GF-D8 (cell line): Measurements from ENCODE around the gene UCN2.
"Not testable (repeated sequence)": the region's sequence is repeated elsewhere in the genome, so short reads cannot be mapped to it uniquely, and the experiment has no call there.

Experiments used
- DNase-seq: peaks from one replicate; lab custom pipeline; 2025; lab: John Stamatoyannopoulos, UW

Gene UCN2

GRCh38 chr3:48536116-48536515 is 27.5 kb downstream of the UCN2 start:
- no peak for DNase-seq

DNA sequence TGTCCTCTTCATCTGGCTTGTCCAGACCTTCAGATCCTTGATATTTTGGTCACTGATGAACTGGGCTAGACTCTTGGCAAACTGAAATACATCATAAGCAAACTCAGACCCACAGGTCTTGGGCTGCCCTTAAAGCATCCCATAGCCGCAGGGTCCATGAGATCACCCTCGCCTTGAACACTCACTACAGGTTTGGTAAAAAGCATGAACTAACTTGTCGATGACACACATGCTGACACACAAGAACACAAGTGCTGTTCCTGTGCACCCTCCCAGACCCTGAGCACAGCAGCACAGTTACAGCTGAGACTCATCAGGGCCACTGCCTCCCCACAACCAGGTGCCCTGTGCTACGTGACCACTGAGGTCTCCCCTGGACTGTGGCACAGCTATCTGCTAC is 28.0 kb downstream of the UCN2 start:
- no peak for DNase-seq

DNA sequence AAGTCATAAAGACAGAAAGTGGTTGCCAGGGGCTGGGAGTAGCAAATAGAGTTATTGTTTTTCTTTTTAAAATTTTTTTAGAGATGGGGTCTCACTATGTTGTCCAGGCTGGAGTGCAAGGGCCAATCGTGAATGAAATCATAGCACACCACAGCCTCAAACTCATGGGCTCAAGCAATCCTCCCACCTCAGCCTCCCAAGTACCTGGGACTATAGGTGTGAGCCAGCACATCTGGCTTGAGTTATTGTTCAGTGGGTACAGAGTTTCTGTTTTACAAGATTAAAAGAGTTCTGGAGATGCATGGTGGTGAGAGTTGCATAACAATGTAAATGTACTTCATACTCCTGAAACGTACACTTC is 30.6 kb downstream of the UCN2 start:
- no peak for DNase-seq

DNA sequence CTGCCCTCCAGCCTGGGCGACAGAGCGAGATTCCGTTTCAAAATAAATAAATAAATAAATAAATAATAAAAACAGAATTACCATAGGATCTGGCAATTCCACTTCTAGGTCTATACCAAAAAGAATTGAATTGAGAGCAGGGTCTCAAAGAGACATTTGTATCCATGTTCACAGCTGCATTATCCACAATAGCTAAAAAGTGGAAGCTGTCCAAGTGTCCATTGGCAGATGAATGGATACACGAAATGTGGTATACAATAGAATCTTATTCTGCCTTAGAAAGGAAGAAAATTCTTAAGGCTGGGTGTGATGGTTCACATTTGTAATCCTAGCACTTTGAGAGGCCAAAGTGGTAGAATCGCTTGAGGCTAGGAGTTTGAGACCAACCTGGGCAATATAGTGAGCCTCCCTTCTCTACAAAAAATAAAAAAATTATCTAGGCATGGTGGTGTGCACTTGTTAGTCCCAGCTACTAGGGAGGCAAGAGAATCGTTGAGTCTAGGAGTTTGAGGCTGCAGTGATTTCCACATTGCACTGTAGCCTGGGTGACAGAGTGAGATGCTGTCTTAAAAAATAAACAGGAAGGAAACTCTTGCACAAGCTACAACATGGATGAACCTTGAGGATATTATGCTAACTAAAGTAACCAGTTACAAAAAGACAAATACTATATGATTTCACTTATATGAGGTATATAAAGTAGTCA is 31.2 kb downstream of the UCN2 start:
- no peak for DNase-seq

DNA sequence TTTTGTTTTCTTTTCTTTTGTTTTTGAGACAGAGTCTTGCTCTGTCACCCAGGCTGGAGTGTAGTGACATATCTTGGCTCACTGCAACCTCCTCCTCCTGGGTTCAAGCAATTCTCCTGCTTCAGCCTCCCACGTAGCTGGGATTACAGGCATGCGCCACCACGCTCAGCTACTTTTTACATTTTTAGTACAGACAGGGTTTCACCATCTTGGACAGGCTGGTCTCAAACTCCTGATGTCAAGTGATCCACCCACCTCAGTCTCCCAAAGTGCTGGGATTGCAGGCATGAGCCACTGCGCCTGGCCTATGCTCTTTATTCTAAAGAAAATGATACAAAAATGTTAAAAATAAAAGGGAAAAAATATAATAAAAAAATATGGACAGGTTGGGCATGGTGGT is 32.9 kb downstream of the UCN2 start:
- not testable (repeated sequence) for DNase-seq

DNA sequence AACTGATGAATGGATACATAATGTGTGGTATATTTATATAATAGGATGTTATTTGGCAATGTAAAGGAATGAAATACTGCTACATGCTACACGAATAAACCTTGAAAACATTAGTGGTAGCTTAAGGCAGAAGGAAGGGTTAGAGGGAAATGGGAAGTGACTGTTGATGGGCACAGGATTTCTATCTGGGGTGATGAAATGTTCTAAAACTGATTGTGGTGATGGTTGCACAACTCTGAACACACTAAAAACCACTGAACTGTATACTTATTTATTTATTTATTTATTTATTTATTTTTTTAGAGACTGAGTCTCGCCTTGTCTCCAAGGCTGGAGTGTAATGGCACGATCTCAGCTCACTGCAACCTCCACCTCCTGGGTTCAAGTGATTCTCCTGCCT is 34.8 kb downstream of the UCN2 start:
- DNase-seq: peak; percentile 72

- no peak for DNase-seq
Observed at GRCh38 chr3:48528048-48528447, 35.5 kb downstream of the UCN2 start.

- DNase-seq: no peak
Observed at GRCh38 chr3:48524970-48525369, 38.6 kb downstream of the UCN2 start.

DNA sequence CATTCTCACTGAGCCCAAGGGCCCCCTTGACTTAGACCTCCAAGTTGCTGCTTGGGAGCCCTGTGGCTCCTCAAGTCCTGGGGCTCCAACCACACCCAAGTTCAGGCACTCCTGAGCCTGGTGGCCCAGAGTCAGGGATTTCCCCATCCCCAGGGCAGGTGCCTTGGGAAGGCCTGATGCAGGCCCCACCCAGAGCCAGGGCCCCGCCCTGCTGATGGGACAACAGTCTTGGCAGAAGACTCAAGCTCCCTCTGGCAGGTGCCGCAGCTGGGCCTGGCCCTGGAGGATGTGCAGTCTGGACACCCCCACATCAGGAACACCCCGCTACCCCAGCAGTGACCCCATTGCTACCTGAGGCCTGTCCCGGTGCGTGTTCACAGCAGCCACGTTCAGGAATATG is 41.9 kb downstream of the UCN2 start:
- DNase-seq: no peak

- DNase-seq: no peak
Observed at GRCh38 chr3:48519277-48519643, 44.3 kb downstream of the UCN2 start.

- DNase-seq: no peak
Observed at GRCh38 chr3:48518638-48519276, 44.8 kb downstream of the UCN2 start.

GRCh38 chr3:48518069-48518468 is 45.5 kb downstream of the UCN2 start:
- no peak for DNase-seq

GRCh38 chr3:48516571-48516970 is 47.0 kb downstream of the UCN2 start:
- DNase-seq: no peak

DNA sequence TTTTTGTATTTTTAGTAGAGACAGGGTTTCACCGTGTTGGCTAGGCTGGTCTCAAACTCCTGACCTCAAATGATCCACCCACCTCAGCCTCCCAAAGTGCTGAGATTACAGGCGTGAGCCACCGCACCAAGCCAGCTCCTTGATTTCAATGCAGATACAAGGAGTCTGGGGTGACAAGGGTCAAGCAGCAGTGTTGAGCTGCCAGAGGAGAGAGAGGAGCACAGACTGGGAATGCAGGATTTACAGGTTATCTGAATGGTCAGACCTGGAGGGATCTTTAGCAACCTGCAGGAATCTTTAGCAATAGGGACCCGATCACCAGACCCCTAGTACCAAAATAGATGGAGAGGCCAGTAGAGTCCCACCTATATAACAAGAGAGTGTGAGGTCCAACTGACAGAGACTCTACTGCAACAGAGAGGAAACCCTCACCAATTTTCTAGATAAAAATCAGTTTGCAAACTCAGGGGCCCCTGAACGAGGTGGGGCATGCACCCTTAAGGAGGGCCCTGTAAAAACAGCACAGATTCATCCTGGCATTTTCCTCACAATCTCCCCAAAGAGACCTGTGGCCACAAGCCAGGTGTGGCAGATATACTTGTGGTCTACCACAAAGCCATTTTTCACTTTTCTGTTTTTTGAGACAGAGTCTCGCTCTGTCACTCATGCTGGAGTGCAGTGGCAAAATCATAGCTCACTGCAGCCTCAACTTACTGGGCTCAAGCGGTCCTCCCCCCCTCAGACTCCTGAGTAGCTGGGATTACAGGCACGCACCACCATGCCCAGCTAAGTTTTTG is 49.0 kb downstream of the UCN2 start:
- DNase-seq: no peak
